HepG2 (cell line): ENCODE data around the gene C18orf63. TPM values are rescaled to one million over a fixed set of nuclear protein-coding genes. Genes with fewer than 3 reads are reported as not detected.

Source experiments
- ATAC-seq: fragments of 200-7000 bp; cut with Tn5 transposase; 3 replicates; pipeline ENCODE4 v1.9.1; 2020; ENCODE audit warnings: mild to moderate bottlenecking, moderate library complexity
- BruUV-seq: library from RNA; stranded (reverse); fragments of 400-500 nt; replicated peaks from 2 replicates; lab custom pipeline; 2021; lab: Mats Ljungman, UMichigan
- CTCF ChIA-PET: fragments of 300-600 bp; formaldehyde crosslinking; extraction: SDS; loops from one replicate; lab custom pipeline; 2021; ENCODE audit warnings: low total read pairs, inconsistent platforms, low intra/inter-chr PET ratio; lab: Yijun Ruan, JAX
- POLR2A ChIA-PET: fragments of 350-600 bp; sonication (Branson Sonifier 250); formaldehyde crosslinking; loops from one replicate; lab custom pipeline; 2020; ENCODE audit warnings: antibody characterized with exemption, inconsistent platforms; lab: Yijun Ruan, JAX
- DNase-seq: peaks from one replicate; pipeline ENCODE4 v3.0.0-alpha.2; 2015; ENCODE audit warnings: low spot score
- FAIRE-seq: peaks from 3 replicates; lab custom pipeline; 2011; peaks lifted over from hg19 to GRCh38; lab: Jason Lieb, UNC
- H2AFZ ChIP-seq: one replicate; pipeline ENCODE4 v1.6.1; 2011; ENCODE audit warnings: low read length, inconsistent platforms
- H3K27ac ChIP-seq: fragments of 300-600 bp; 3 replicates; pipeline ENCODE4 v1.8.0; 2011; ENCODE audit warnings: mixed run types, mild to moderate bottlenecking, mixed read lengths, low read length, inconsistent platforms; ENCODE audit not compliant: insufficient read depth; ENCODE audit errors: extremely low read length
- H3K27me3 ChIP-seq, 2 experiments: fragments of 200-600 bp in 1 of 2; 2 replicates in 1 of 2; 3 replicates in 1 of 2; pipeline versions ENCODE4 v1.6.0 to v1.8.0; 2011; ENCODE audit warnings: low read length in 2 of 2, mild to moderate bottlenecking in 2 of 2, moderate library complexity in 2 of 2, inconsistent platforms in 1 of 2; ENCODE audit not compliant: insufficient read depth in 2 of 2, control insufficient read depth in 1 of 2
- H3K36me3 ChIP-seq, 2 experiments: fragments of 200-600 bp in 1 of 2; replicated peaks in 1 of 2; 2 replicates in 1 of 2; 3 replicates in 1 of 2; pipeline versions ENCODE4 v1.5.1 to v1.8.0; 2011; ENCODE audit warnings: low read length in 2 of 2, inconsistent platforms in 1 of 2; ENCODE audit not compliant: insufficient read depth in 2 of 2, control insufficient read depth in 1 of 2
- H3K4me1 ChIP-seq: 2 replicates; pipeline ENCODE4 v1.5.1; 2012; ENCODE audit warnings: low read length, inconsistent platforms; ENCODE audit not compliant: insufficient read depth
- H3K4me2 ChIP-seq: 2 replicates; pipeline ENCODE4 v1.6.0; 2011; ENCODE audit warnings: low read depth, low read length, inconsistent platforms
- H3K4me3 ChIP-seq, 3 experiments: fragments of 200-600 bp in 1 of 3; sonication (generic), shearing (Covaris generic) in 1 of 3; replicated peaks in 1 of 3; 2 replicates each; pipeline ENCODE4 v1.5.1; 2011 to 2016; ENCODE audit warnings: low read length in 3 of 3, inconsistent platforms in 2 of 3, low read depth in 2 of 3, mild to moderate bottlenecking in 2 of 3, control low read depth in 1 of 3, mixed read lengths in 1 of 3; ENCODE audit not compliant: insufficient read depth in 1 of 3
- H3K79me2 ChIP-seq: one replicate; pipeline ENCODE4 v1.6.1; 2011; ENCODE audit warnings: low read length, inconsistent platforms; ENCODE audit not compliant: insufficient read depth
- H3K9ac ChIP-seq: 2 replicates; pipeline ENCODE4 v1.6.0; 2011; ENCODE audit warnings: mild to moderate bottlenecking, low read depth, low read length, inconsistent platforms; ENCODE audit not compliant: insufficient read depth
- H3K9me3 ChIP-seq: 2 replicates; pipeline ENCODE4 v1.5.1; 2012; ENCODE audit warnings: mild to moderate bottlenecking, low read length
- H4K20me1 ChIP-seq: 2 replicates; pipeline ENCODE4 v1.6.0; 2011; ENCODE audit warnings: inconsistent platforms, mild to moderate bottlenecking, low read length, moderate library complexity; ENCODE audit not compliant: insufficient read depth
- CEBPB ChIP-seq: IDR thresholded peaks from 2 replicates; pipeline ENCODE4 v1.6.1; 2011; ENCODE audit warnings: low read depth, low read length, improper control_type of control experiment, borderline replicate concordance
- CEBPG ChIP-seq: IDR thresholded peaks from 2 replicates; pipeline ENCODE4 v1.6.1; 2016
- ISL2 ChIP-seq: sonication (generic); formaldehyde crosslinking; IDR thresholded peaks from 2 replicates; pipeline ENCODE4 v1.5.0; 2020; ENCODE audit warnings: missing genetic modification reagents
- PAWR ChIP-seq: sonication (generic); formaldehyde crosslinking; IDR thresholded peaks from 2 replicates; pipeline ENCODE4 v1.4.0; 2020; ENCODE audit warnings: missing genetic modification reagents, mild to moderate bottlenecking, borderline replicate concordance
- PCBP2 ChIP-seq: fragments of 200-400 bp; formaldehyde crosslinking; optimal IDR thresholded peaks from 2 replicates; pipeline ENCODE3; 2018; ENCODE audit warnings: low read length, low read depth; ENCODE audit not compliant: poor library complexity, severe bottlenecking
- PHF21A ChIP-seq: sonication (generic); formaldehyde crosslinking; IDR thresholded peaks from 2 replicates; pipeline ENCODE4 v1.5.0; 2020; ENCODE audit warnings: mild to moderate bottlenecking, missing genetic modification reagents
- SMARCE1 ChIP-seq: fragments of 450-650 bp; IDR thresholded peaks from 2 replicates; pipeline ENCODE4 v1.6.1; 2017; ENCODE audit warnings: borderline replicate concordance
- ZNF879 ChIP-seq: sonication (generic); formaldehyde crosslinking; IDR thresholded peaks from 2 replicates; pipeline ENCODE4 v1.8.1; 2023; ENCODE audit warnings: missing genetic modification reagents
- WGBS: methylation state at CpG from one replicate; pipeline ENCODE4 v1.1.6; 2017; ENCODE audit warnings: low lambda C conversion rate; 5-methylcytosine and 5-hydroxymethylcytosine counted together
- in situ Hi-C: cut with HindIII; loops from 2 replicates; pipeline ENCODE4 v1.10.0; 2017; ENCODE audit warnings: low pct_unique_long_range_greater_than_20kb; ENCODE audit not compliant: extremely low pct_ligation_motif_present
- intact Hi-C: fragments of 100-400 bp; cut with micrococcal nuclease; formaldehyde crosslinking; loops from one replicate; pipeline ENCODE4 v1.10.0; 2022; ENCODE audit not compliant: unreplicated experiment
- polyA plus RNA-seq, 8 experiments: library from polyadenylated mRNA; depleted of rRNA in 3 of 8; stranded (reverse) in 7 of 8; unstranded in 1 of 8; fragments of >200 nt; fragmentation: Illumina TruSeq in 4 of 8; extraction: Trizol in 4 of 8; gene quantifications; 2 replicates each; pipeline versions ENCODE4 v1.2.1 to v1.2.3, GENCODE V29; 2011 to 2016; ENCODE audit warnings: low read depth in 4 of 8, missing spikeins in 1 of 8, mixed read lengths in 1 of 8; ENCODE audit not compliant: insufficient read depth in 1 of 8
- total RNA-seq, 5 experiments: library from RNA; depleted of rRNA; stranded (reverse); fragments of >200 nt; fragmentation: Illumina TruSeq; extraction: Trizol; gene quantifications; 2 replicates each; pipeline ENCODE4 v1.2.3, GENCODE V29; 2016; ENCODE audit warnings: low read depth in 1 of 5
- TF ChIP-seq, protein P1 (sequence below): sonication (generic); formaldehyde crosslinking; IDR thresholded peaks from 2 replicates; pipeline ENCODE4 v1.4.0; 2020; ENCODE audit warnings: missing genetic modification reagents; ENCODE audit errors: not compliant biosample characterization
- TF ChIP-seq, protein P2 (sequence below): sonication (generic); formaldehyde crosslinking; conservative IDR thresholded peaks from 2 replicates; pipeline ENCODE4 v1.8.0; 2022; ENCODE audit warnings: low read depth, missing genetic modification reagents
- TF ChIP-seq, protein P3 (sequence below): sonication (generic); formaldehyde crosslinking; IDR thresholded peaks from 2 replicates; pipeline ENCODE4 v1.4.0; 2020; ENCODE audit warnings: missing genetic modification reagents

C18orf63 gene
- total and polyA plus RNA-seq, 2 of the 13 experiments (the other 11 are each of a cell fraction or from before 2014, with no cell fraction given) = 0.01 TPM; not detected in 1

GRCh38 chr18:74387383-74387782, 71.7 kb downstream of the C18orf63 start:
- intact Hi-C loops (no loop called here), in situ Hi-C loops (no loop called here)
- no peak overlapping the region for H3K27ac ChIP-seq
- no peaks in the 10 kb centered on the region for H3K36me3 ChIP-seq
- no peaks in the 10 kb centered on the region for H3K4me1 ChIP-seq
- no peaks in the 10 kb centered on the region for H3K79me2 ChIP-seq
- DNase-seq (no peak), ATAC-seq (no peak), FAIRE-seq (no peak)
- H3K9me3 ChIP-seq = no peaks in the 10 kb centered on the region
- no peak for TF ChIP-seq PAWR (CRISPR knock-in tag)
- H3K4me3 ChIP-seq = no peak overlapping the region
- no peak overlapping the region for H3K9ac ChIP-seq
- H4K20me1 ChIP-seq = no peaks in the 10 kb centered on the region
- no peak overlapping the region for H2AFZ ChIP-seq
- BruUV-seq = no TSS peak
- POLR2A ChIA-PET = no interaction called here
- CTCF ChIA-PET = no interaction called here
- H3K27me3 ChIP-seq = peaks cover 3 to 11% of the 10 kb centered on the region in 2 experiments
- no peak overlapping the region for H3K4me2 ChIP-seq
- WGBS = 33% methylated on average over 6 of the region's 6 CpGs

- DNase-seq (no peak), ATAC-seq (no peak), FAIRE-seq (no peak)
- H3K36me3 ChIP-seq = no peaks in the 10 kb centered on the region
- no peaks in the 10 kb centered on the region for H3K79me2 ChIP-seq
- H3K9ac ChIP-seq = no peak overlapping the region
- intact Hi-C loops (no loop called here), in situ Hi-C loops (no loop called here)
- CTCF ChIA-PET = no interaction called here
- H3K9me3 ChIP-seq = no peaks in the 10 kb centered on the region
- H3K4me3 ChIP-seq = no peak overlapping the region
- no peaks in the 10 kb centered on the region for H3K4me1 ChIP-seq
- no peak overlapping the region for H3K4me2 ChIP-seq
- BruUV-seq = no TSS peak
- no peaks in the 10 kb centered on the region for H4K20me1 ChIP-seq
- no peak overlapping the region for H2AFZ ChIP-seq
- POLR2A ChIA-PET = no interaction called here
- 0% methylated on average over 1 of the region's 1 CpG for WGBS
- no peak overlapping the region for H3K27ac ChIP-seq
- peaks cover 3 to 11% of the 10 kb centered on the region in 2 experiments for H3K27me3 ChIP-seq
- TF ChIP-seq ISL2 (CRISPR knock-in tag) (no peak), ZNF879 (CRISPR knock-in tag) (no peak), SMARCE1 (no peak), PCBP2 (no peak), CEBPG (no peak), PHF21A (no peak), CEBPB (no peak)
- TF ChIP-seq, protein P1, sequence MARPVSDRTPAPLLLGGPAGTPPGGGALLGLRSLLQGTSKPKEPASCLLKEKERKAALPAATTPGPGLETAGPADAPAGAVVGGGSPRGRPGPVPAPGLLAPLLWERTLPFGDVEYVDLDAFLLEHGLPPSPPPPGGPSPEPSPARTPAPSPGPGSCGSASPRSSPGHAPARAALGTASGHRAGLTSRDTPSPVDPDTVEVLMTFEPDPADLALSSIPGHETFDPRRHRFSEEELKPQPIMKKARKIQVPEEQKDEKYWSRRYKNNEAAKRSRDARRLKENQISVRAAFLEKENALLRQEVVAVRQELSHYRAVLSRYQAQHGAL = no peak
- TF ChIP-seq, protein P2, sequence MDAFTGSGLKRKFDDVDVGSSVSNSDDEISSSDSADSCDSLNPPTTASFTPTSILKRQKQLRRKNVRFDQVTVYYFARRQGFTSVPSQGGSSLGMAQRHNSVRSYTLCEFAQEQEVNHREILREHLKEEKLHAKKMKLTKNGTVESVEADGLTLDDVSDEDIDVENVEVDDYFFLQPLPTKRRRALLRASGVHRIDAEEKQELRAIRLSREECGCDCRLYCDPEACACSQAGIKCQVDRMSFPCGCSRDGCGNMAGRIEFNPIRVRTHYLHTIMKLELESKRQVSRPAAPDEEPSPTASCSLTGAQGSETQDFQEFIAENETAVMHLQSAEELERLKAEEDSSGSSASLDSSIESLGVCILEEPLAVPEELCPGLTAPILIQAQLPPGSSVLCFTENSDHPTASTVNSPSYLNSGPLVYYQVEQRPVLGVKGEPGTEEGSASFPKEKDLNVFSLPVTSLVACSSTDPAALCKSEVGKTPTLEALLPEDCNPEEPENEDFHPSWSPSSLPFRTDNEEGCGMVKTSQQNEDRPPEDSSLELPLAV (CRISPR knock-in tag) = no peak
- TF ChIP-seq, protein P3, sequence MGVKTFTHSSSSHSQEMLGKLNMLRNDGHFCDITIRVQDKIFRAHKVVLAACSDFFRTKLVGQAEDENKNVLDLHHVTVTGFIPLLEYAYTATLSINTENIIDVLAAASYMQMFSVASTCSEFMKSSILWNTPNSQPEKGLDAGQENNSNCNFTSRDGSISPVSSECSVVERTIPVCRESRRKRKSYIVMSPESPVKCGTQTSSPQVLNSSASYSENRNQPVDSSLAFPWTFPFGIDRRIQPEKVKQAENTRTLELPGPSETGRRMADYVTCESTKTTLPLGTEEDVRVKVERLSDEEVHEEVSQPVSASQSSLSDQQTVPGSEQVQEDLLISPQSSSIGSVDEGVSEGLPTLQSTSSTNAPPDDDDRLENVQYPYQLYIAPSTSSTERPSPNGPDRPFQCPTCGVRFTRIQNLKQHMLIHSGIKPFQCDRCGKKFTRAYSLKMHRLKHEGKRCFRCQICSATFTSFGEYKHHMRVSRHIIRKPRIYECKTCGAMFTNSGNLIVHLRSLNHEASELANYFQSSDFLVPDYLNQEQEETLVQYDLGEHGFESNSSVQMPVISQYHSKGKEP (CRISPR knock-in tag) = no peak
These were observed 72.6 kb downstream of the C18orf63 start for GRCh38 chr18:74388227-74388626.
